AG04449 (cell line): ENCODE data around the gene CX3CL1.

Experiments
- CTCF ChIA-PET: fragments of 350-600 bp; formaldehyde crosslinking; extraction: SDS; loops from one replicate; lab custom pipeline; 2021; ENCODE audit warnings: antibody characterized with exemption; lab: Yijun Ruan, JAX
- POLR2A ChIA-PET: fragments of 400-600, 350-600 bp; formaldehyde crosslinking; extraction: SDS; loops from one replicate; lab custom pipeline; 2020; ENCODE audit warnings: antibody characterized with exemption, inconsistent platforms; lab: Yijun Ruan, JAX
- DNase-seq: peaks from one replicate; pipeline ENCODE4 v3.0.0-alpha.2; 2010; ENCODE audit warnings: low read depth, low spot score
- H3K4me3 ChIP-seq: 2 replicates; pipeline ENCODE4 v1.5.1; 2011; ENCODE audit warnings: low read depth, mild to moderate bottlenecking, control low read depth, low read length
- CTCF ChIP-seq: IDR thresholded peaks from one replicate; pipeline ENCODE4 v1.5.1; 2011; ENCODE audit warnings: mild to moderate bottlenecking, moderate library complexity, low read length, control low read depth, inconsistent platforms; ENCODE audit not compliant: insufficient read depth; ENCODE audit errors: missing control alignments

The CX3CL1 gene

GRCh38 chr16:57413301-57413730 is 41.0 kb downstream of the CX3CL1 start:
- no peak for TF ChIP-seq CTCF
- no peak overlapping the region for H3K4me3 ChIP-seq
- ChIA-PET CTCF (interaction anchor here (1.2 to 4.7 kb wide), 5 partner anchors 9 to 113 kb away, joined by 3 to 76 read pairs (median 4); no protein-coding TSS in a partner anchor), POLR2A (no interaction called here)
- no peak for DNase-seq

GRCh38 chr16:57413733-57414132 is 41.4 kb downstream of the CX3CL1 start:
- H3K4me3 ChIP-seq, result no peak overlapping the region
- CTCF ChIA-PET, result interaction anchor here (1.0 to 4.7 kb wide), 4 partner anchors 8 to 112 kb away, joined by 3 to 76 read pairs (median 3); no protein-coding TSS in a partner anchor
- POLR2A ChIA-PET, result no interaction called here
- TF ChIP-seq CTCF, result no peak
- no peak for DNase-seq

GRCh38 chr16:57416084-57416483 is 43.8 kb downstream of the CX3CL1 start:
- H3K4me3 ChIP-seq, result no peak overlapping the region
- ChIA-PET POLR2A (no interaction called here), CTCF (interaction anchor here (0.8 to 11.8 kb wide), 25 partner anchors 10 to 331 kb away, joined by 3 to 923 read pairs (median 10); partner anchors contain the start of genes CCL17, CIAPIN1, COQ9 and CX3CL1)
- no peak for DNase-seq
- TF ChIP-seq CTCF, result no peak

- no peak for DNase-seq
- ChIA-PET CTCF (interaction anchor here (0.8 to 11.8 kb wide), 28 partner anchors 10 to 343 kb away, joined by 3 to 923 read pairs (median 7); partner anchors contain the start of genes CCL17, CIAPIN1, COQ9 and CX3CL1), POLR2A (no interaction called here)
- no peak for TF ChIP-seq CTCF
- no peak overlapping the region for H3K4me3 ChIP-seq
Observed at GRCh38 chr16:57419506-57419905, 47.2 kb downstream of the CX3CL1 start.

DNA sequence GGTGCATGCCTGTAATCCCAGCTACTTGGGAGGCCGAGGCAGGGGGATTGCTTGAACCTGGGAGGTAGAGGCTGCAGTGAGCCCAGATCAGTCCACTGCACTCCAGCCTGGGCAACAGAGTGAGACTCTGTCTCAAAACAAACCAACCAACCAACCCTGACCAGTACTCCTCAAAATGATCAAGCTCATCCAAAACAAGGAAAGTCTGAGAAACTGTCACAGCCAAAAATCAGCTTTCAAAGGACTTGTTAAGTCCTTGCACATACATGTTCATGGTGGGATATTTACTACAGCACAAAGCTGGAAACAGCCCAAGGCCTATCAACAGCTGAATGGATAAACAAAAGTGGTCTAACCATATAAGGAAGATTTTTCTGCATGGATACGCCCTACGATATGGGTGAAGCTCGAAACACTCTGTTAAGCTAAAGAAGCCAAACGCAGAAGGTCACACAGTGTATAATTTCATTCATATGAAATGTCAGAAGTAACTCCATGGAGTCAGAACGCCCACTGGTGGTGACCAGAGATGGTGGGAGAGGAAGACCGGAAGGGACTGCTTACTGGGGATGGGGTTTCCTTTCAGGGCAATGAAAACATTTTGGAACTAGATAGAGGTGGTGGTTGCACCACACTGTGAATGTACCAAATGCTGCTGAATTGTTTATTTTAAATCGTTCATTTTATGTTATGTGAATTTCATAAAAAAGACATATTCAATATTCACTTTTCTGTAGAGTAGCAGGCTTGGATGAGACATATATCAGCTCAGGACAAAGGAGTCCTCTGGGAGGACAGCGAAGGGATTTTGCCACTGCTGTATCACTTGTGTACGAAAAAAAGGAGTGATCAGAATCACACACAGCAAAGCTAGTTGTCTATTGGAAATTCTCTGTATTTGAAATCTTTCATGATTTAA is 50.0 kb downstream of the CX3CL1 start:
- DNase-seq, result peak; percentile 5
- POLR2A ChIA-PET, result interaction anchor here (1.5 kb wide), 1 partner anchor 122 kb away, joined by 7 read pairs; no protein-coding TSS in a partner anchor
- CTCF ChIA-PET, result interaction anchor here (0.5 to 11.8 kb wide), 27 partner anchors 8 to 343 kb away, joined by 3 to 923 read pairs (median 3); partner anchors contain the start of genes CIAPIN1, COQ9, CPNE2 and DOK4
- H3K4me3 ChIP-seq, result no peak overlapping the region
- TF ChIP-seq CTCF, result peak; percentile 73
